Activated B cell treated with CpG ODN at 0.5 μM for 24 hours (primary cell): ENCODE measurements around the gene ADD2. TPM values are rescaled to one million over a fixed set of nuclear protein-coding genes. Genes with fewer than 3 reads are reported as not detected.

ENCODE experiments used
- ATAC-seq: fragments of 200-7000 bp; cut with Tn5 transposase; one replicate; pipeline ENCODE4 v1.10.0; 2021; ENCODE audit warnings: low read depth, mild to moderate bottlenecking, moderate library complexity
- CTCF ChIA-PET: fragments of 350-600 bp; sonication (Branson Sonifier 250); formaldehyde crosslinking; loops from one replicate; lab custom pipeline; 2021; ENCODE audit warnings: antibody characterized with exemption; lab: Charles Lee
- POLR2A ChIA-PET: fragments of 350-600 bp; sonication (Branson Sonifier 250); formaldehyde crosslinking; loops from one replicate; lab custom pipeline; 2021; ENCODE audit warnings: antibody characterized with exemption; lab: Charles Lee
- DNase-seq: peaks from one replicate; pipeline ENCODE4 v3.0.0; 2022
- H3K27ac Mint-ChIP-seq: one replicate; pipeline ENCODE4 v1.8.0; 2020; ENCODE audit warnings: mixed read lengths
- H3K27me3 Mint-ChIP-seq: one replicate; pipeline ENCODE4 v1.8.0; 2021; ENCODE audit warnings: mixed read lengths
- H3K36me3 Mint-ChIP-seq: one replicate; pipeline ENCODE4 v1.8.0; 2021; ENCODE audit warnings: low read depth, mixed read lengths
- H3K4me1 Mint-ChIP-seq: one replicate; pipeline ENCODE4 v1.8.0; 2021; ENCODE audit warnings: mixed read lengths
- H3K4me3 Mint-ChIP-seq: one replicate; pipeline ENCODE4 v1.8.0; 2020; ENCODE audit warnings: mild to moderate bottlenecking, mixed read lengths
- H3K9me3 Mint-ChIP-seq: one replicate; pipeline ENCODE4 v1.8.0; 2020; ENCODE audit warnings: mixed read lengths
- intact Hi-C: fragments of 100-400 bp; cut with micrococcal nuclease; formaldehyde crosslinking; loops from one replicate; pipeline ENCODE4 v1.15.1; 2024
- total RNA-seq: library from RNA; stranded (reverse); gene quantifications from 2 replicates; pipeline ENCODE4 v1.2.3, GENCODE V29; 2022
- TF ChIP-seq, protein P1 (sequence below): fragments of 200-600 bp; IDR thresholded peaks from one replicate; pipeline ENCODE4 v1.8.0; 2022; ENCODE audit warnings: antibody characterized with exemption, mild to moderate bottlenecking

Gene ADD2
- total RNA-seq, 1 donor from 2014 or later: 12.5 TPM

DNA sequence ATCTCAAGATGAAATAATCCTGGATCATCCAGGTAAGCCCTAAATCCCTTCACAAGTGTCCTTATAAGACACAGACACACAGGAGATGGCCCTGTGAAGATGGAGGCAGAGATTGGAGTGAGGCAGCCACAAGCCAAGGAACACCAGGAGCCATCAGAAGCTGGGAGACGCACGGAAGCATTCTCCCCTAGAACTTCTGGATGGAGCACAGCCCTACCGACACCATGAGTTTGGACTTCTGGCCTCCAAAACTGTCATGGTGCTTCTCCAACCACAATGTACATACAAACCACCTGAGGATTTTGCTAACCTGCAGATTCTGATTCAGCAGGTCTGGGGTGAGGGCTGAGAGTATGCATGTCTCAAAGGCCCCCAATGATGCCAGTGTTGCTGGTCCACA is 42.5 kb downstream of the ADD2 start:
- Mint-ChIP-seq H3K27me3 (no peaks in the 10 kb centered on the region), H3K27ac (no peak overlapping the region), H3K4me3 (no peak overlapping the region), H3K9me3 (no peaks in the 10 kb centered on the region), H3K4me1 (no peaks in the 10 kb centered on the region), H3K36me3 (peaks cover 2% of the 10 kb centered on the region)
- intact Hi-C loops: no loop called here
- ATAC-seq: no peak
- no peak for DNase-seq
- ChIA-PET POLR2A (no interaction called here), CTCF (no interaction called here)
- TF ChIP-seq, protein P1, sequence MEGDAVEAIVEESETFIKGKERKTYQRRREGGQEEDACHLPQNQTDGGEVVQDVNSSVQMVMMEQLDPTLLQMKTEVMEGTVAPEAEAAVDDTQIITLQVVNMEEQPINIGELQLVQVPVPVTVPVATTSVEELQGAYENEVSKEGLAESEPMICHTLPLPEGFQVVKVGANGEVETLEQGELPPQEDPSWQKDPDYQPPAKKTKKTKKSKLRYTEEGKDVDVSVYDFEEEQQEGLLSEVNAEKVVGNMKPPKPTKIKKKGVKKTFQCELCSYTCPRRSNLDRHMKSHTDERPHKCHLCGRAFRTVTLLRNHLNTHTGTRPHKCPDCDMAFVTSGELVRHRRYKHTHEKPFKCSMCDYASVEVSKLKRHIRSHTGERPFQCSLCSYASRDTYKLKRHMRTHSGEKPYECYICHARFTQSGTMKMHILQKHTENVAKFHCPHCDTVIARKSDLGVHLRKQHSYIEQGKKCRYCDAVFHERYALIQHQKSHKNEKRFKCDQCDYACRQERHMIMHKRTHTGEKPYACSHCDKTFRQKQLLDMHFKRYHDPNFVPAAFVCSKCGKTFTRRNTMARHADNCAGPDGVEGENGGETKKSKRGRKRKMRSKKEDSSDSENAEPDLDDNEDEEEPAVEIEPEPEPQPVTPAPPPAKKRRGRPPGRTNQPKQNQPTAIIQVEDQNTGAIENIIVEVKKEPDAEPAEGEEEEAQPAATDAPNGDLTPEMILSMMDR: no peak

DNA sequence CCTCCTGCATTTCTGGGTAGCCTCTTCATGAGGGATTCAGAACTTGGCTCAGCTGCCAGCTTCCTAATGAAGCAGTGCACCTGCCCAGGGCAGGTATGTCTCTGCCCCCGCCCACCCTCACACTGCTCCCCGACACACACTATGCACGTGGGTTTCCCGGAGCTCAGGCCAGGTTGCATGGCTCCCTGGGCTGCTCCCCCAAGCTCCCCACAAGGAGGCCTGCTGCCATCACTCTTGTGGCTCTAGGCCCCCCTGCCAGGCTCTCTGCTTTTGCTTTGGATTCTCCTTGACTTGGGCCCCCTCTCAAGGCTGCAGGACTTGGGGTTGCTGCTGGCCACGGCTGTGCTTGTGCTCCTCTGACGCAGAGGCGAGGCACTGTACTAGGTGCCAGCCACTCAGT is 43.6 kb downstream of the ADD2 start:
- intact Hi-C loops: no loop called here
- no peak for DNase-seq

DNA sequence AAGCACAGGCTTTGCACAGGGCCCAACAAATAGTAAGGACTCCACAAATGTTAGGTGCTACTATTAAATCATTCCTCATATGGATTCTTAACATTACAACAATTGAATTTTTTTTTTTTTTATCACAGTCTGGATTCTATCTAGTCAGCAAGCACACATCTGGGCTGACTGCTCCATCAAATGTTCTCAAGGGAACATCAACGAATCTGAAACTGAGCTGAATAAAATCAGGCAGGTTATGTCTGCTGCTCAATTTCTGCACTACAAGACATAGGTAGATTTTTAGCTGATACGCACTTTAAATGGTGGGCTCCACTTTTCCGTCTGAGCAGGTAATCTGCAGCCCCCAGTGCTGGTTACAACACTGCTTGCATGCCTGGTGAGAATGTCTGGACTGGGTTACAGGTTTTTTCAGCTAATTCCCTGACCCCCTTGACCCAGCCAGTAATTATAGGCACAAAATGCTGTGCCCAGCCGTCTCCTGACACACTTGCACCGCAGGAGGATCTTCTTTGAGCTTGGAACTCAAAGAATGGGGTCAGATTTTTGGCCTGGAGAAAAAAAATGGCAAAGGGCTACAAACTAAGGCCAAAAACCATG is 44.6 kb downstream of the ADD2 start:
- DNase-seq: no peak
- Mint-ChIP-seq H3K27ac (no peak overlapping the region), H3K4me1 (no peaks in the 10 kb centered on the region), H3K9me3 (no peaks in the 10 kb centered on the region), H3K4me3 (no peak overlapping the region), H3K36me3 (peaks cover 2% of the 10 kb centered on the region), H3K27me3 (no peaks in the 10 kb centered on the region)
- ChIA-PET CTCF (no interaction called here), POLR2A (interaction anchor here (1.0 kb wide), 1 partner anchor 45 kb away, joined by 3 read pairs; the partner anchor contains the start of gene ADD2)
- no peak for ATAC-seq
- intact Hi-C loops: no loop called here
- TF ChIP-seq, protein P1: no peak

More for the DNA sequence above, 43.6 kb downstream of the ADD2 start:
- Mint-ChIP-seq H3K9me3 (no peaks in the 10 kb centered on the region), H3K4me3 (no peak overlapping the region), H3K27ac (no peak overlapping the region), H3K4me1 (no peaks in the 10 kb centered on the region), H3K27me3 (no peaks in the 10 kb centered on the region), H3K36me3 (peaks cover 2% of the 10 kb centered on the region)
- TF ChIP-seq, protein P1: no peak
- POLR2A ChIA-PET: no interaction called here
- CTCF ChIA-PET: no interaction called here
- ATAC-seq: no peak

DNA sequence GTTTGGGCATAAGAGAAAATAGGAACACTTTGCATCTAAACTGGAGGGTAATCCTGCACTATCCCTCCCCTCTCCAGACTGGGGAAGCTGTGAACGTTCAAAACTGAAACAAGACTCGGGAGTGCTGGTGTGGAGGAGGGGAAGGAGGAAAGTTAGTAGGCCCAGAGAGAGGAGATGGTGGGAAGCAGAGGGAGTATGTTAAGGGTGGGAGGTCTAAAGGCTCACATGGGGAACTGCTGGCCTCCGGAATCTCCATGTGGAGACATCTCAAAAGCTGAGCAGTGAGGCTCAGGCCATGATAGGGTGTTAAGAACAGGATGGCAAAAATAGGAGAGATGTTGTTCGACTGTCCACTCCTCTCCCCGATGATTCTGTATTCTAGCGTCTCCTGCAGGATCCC is 47.9 kb downstream of the ADD2 start:
- intact Hi-C loops: no loop called here
- ChIA-PET POLR2A (no interaction called here), CTCF (no interaction called here)
- no peaks in the 10 kb centered on the region for H3K36me3 Mint-ChIP-seq
- H3K27ac Mint-ChIP-seq: no peak overlapping the region
- no peak overlapping the region for H3K4me3 Mint-ChIP-seq
- H3K27me3 Mint-ChIP-seq: no peaks in the 10 kb centered on the region
- H3K4me1 Mint-ChIP-seq: no peaks in the 10 kb centered on the region
- no peaks in the 10 kb centered on the region for H3K9me3 Mint-ChIP-seq
- DNase-seq (no peak), ATAC-seq (no peak)
- TF ChIP-seq, protein P1: no peak

DNA sequence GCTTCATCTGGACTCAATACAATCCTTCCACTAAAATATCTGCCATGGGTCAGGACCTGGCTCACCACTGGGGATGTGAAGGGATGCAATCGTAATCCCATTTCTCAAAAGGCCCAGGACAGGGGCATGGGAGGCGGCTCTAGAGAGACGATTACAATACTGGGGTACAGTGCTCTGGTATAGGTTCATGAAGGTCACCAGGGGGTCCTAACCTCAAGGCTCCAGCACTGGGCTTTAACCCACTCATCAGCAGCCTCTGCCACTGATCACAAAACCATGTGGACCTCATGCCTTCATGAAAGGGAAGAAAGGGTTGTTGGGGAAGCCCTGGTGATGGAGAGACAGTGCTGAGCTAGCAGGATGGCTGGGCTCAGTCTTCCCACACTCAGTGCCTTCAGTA is 48.8 kb downstream of the ADD2 start:
- DNase-seq (no peak), ATAC-seq (no peak)
- Mint-ChIP-seq H3K4me1 (no peaks in the 10 kb centered on the region), H3K27me3 (no peaks in the 10 kb centered on the region), H3K4me3 (no peak overlapping the region), H3K36me3 (no peaks in the 10 kb centered on the region), H3K9me3 (no peaks in the 10 kb centered on the region), H3K27ac (no peak overlapping the region)
- ChIA-PET CTCF (no interaction called here), POLR2A (no interaction called here)
- TF ChIP-seq, protein P1: no peak
- intact Hi-C loops: no loop called here
